ENCODE measurements around the gene LPP.
"Not testable (repeated sequence)": the region's sequence is repeated elsewhere in the genome, so short reads cannot be mapped to it uniquely, and the experiment has no call there.

LPP gene

GRCh38 chr3:188400494-188401243 is 246.7 kb downstream of the LPP start:
- DNase-seq (ENCODE audit: low spot score): peak; percentile 58

GRCh38 chr3:188401244-188401993 is 247.5 kb downstream of the LPP start:
- DNase-seq (ENCODE audit: low spot score): no peak

- DNase-seq (ENCODE audit: low spot score): no peak
Observed at GRCh38 chr3:188402229-188402628, 248.3 kb downstream of the LPP start.

- no peak for DNase-seq (ENCODE audit: low spot score)
Observed at GRCh38 chr3:188403404-188403803, 249.4 kb downstream of the LPP start.

DNA sequence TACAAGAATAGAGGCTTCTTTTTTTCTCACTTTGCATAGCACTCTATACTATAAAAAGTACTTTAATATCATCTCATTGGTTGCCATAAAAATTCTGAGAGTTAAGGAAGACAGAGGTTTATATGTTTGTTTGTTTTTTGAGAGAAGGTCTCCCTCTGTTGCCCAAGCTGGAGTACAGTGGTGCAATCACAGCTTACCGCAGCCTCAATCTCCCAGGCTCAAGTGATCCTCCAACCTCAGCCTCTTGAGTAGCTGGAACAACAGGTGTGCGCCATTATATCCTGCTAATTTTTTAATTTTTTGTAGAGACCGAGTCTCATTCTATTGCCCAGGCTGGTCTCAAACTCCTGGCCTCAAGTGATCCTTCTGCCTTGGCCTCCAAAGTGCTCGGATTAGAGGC is 250.2 kb downstream of the LPP start:
- DNase-seq (ENCODE audit: low spot score): no peak

DNA sequence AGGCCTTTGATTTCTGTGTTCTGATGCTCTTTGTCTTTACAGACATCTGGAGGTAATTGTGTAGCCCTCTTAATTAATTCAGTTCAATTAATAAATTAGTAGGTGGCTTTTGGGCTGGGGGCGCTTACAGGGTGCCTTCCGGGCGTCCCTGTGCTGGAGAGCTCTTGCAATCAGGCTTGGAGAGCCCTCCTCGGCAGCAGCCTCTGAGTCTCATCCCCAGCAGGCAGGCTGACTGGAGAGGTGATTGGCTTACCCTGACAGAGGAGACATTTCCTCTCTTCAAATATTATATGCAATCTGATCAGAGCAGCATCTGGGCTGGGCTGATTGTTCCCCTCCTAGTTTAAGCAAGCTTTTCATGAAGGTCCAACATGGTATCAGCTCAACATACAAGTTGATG is 250.7 kb downstream of the LPP start:
- DNase-seq (ENCODE audit: low spot score): no peak

DNA sequence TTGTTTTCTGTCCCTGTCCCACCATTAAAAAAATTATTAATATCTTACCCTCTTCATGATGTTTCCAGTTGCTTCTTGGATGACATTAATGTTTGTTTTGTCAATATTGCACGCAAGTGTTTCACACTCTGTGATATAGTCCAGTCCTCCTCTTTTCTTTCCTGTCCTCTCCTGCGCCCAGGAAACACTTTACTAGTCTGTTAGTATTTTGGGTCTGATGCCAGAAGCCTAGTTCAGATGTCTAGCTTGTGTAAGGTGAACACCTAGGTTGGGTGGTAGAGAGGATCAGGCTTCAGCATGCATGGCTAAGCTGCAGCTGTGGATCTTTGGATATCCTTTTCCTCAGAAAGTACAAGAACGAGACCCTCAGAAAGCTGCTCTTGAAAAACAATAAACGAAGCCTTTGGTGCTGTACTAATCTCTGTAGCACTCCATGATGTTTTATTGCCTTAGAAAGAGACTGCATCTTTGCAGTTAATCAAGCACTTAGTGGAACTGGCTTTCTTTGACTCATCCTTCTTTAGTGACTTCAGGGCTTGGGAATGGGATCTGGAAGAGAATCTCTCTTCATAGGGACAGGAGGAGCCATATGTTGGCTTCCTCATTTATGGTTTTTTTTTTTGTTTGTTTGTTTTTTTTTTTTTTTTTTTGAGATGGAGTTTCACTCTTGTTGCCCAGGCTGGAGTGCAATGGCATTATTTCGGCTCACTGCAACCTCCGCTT is 253.4 kb downstream of the LPP start:
- DNase-seq (ENCODE audit: low spot score): no peak

DNA sequence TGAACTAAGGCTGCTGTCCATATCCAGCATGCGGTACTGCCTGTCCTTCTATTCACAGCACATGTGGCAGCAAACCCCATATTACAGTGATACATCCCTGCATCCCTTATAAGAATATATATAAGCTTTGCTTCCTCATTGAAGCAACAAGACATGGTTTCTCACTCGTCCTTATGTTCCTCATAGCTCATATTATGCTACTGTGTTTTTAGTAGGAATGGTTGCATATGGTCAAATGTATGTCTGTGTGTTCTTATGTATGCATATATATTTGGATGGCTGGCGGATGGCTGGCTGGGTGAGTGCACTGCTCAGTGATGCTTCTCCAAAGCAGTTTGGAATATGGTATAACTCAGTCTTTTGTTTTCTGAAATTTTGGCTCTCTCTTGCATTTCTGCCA is 254.9 kb downstream of the LPP start:
- no peak for DNase-seq (ENCODE audit: low spot score)

DNA sequence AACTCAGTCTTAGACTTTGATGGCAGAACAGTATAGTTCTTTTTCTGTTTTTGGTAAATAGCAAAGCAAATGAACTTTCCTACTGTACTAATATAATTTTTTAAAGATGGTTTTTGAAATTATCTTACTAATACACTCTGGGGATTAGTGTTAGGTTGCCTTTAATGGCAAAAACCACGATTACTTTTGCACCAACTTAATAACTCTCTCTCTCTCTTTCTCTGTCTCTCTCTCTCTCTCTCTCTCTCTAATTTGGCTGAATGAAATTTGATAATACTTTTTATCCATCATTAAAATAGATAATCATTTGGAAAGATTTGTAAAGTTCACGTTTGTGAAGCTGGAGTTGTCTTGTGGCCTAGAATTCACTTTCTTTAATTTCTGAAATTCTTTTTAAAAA is 257.8 kb downstream of the LPP start:
- DNase-seq (ENCODE audit: low spot score): no peak

DNA sequence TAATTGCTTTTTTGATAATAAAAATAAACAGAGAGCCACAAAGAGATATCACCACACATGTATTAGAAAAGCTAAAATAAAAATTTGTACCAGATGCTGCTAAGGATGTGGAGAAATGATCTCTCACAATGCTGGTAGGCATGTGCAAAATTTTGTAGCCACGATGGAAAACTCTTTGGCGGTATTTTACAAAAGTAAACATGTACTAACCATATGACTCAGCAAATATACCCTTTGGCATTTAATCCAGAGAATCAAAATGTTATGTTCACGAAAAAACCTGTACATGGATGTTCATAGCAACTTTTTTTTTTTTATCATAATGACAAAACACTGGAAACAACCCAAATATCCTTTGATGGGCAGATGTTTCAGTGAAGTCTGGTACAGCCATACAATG is 261.2 kb downstream of the LPP start:
- DNase-seq (ENCODE audit: low spot score): no peak

DNA sequence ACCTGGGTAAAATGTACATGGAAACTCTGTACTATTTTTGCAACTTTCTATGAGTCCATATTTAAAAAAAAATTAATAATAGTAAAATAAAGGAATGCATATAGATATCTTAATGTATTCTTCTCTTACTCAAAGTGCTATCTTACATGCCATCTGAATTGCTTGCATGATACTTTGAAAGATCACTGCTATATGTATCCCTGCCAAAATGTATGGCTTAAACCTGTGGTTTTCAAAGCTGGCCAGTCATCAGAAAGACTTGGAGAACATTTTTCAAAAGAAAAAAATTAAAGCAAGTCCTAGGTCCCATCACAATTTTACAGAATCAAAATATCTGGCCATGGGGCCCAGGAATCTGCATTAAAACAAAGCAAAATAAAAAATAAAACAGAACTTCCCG is 262.1 kb downstream of the LPP start:
- DNase-seq (ENCODE audit: low spot score): no peak

- DNase-seq (ENCODE audit: low spot score): no peak
Observed at GRCh38 chr3:188417271-188417696, 263.3 kb downstream of the LPP start.

GRCh38 chr3:188417766-188418165 is 263.8 kb downstream of the LPP start:
- no peak for DNase-seq (ENCODE audit: low spot score)

- DNase-seq (ENCODE audit: low spot score): no peak
Observed at GRCh38 chr3:188421151-188421821, 267.3 kb downstream of the LPP start.

DNA sequence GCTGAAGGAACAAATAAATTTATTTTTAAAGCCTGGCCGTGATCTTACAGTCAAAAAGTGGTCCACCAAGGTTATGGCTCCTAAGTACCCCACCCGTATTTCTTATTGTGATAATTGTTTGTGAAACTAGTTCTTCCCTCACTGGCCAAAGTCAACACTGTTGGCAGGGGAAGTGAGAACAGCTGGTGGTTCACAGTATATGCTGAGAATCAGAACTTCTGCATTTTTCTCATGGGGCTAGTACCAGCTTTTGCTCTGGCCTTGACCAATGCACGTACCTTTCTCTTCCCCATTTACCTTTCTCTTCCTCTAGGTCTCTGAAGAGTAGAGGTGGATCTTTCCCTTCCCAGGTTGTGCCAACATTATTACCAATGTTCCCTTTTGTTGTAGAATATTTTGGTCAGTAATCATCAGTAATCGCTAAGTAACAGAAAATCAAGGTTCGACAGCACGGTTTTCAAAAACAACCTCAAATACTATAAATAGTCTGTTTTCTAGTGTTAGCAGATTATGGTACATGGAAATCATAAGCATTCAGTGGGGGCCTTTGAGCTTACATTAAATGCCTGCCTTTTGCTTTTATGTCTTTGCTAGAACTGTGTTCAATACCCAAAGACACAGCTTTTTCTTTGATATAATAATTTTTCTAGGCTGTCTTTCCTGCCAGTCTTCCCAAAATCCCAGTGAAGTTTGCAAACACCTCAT is 268.0 kb downstream of the LPP start:
- DNase-seq (ENCODE audit: low spot score): peak; percentile 59

DNA sequence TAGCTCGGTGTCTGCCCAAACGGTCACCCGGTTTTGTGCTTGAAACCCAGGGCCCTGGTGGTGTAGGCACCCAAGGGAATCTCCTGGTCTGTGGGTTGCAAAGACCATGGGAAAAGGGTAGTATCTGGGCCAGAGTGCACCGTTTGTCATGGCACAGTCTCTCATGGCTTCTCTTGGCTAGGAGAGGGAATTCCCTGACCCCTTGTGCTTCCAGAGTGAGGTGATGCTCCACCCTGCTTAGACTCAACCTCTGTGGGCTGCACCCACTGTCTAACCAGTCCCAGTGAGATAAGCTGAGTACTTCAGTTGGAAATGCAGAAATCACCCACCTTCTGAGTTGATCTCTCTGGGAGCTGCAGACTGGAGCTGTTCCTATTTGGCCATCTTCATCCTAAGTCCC is 274.0 kb downstream of the LPP start:
- not testable (repeated sequence) for DNase-seq (ENCODE audit: low spot score)

DNA sequence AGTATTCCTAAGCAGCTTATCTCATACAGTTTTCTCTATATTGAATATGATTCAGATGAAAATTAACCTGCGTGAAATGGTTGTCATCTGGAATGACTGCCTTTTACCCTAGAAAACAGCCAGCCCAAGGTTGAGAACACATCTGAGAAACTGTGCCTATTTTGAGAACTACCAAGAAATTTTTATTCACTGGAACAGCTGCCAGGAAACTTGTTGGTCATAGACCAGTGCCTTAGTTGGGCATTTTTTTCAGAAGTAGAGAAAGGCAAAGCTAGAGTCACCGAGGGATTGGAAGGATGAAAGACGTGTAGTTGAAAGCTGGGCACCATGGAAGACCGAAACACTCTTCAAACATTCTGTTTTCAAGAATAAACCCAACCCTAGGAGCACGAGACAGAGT is 277.1 kb downstream of the LPP start:
- DNase-seq (ENCODE audit: low spot score): no peak

DNA sequence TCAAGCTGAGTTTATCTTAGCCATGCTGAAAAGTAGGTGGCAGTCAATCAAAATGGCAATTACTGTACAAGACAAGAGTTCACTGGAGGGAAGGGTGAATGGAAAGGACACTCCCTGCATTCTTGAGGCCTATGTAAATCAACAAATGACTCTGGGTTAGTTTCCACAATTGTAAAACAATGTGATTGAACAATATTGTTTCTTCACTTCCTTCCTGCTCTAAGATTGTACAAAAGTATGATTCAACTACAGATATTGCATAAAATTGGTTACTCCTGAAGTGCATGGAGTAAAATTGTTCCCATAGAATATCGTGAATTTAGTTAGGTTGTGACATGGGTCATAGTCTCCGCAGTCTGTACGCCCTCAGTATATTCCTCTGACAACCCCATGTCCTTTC is 277.6 kb downstream of the LPP start:
- DNase-seq (ENCODE audit: low spot score): no peak

DNA sequence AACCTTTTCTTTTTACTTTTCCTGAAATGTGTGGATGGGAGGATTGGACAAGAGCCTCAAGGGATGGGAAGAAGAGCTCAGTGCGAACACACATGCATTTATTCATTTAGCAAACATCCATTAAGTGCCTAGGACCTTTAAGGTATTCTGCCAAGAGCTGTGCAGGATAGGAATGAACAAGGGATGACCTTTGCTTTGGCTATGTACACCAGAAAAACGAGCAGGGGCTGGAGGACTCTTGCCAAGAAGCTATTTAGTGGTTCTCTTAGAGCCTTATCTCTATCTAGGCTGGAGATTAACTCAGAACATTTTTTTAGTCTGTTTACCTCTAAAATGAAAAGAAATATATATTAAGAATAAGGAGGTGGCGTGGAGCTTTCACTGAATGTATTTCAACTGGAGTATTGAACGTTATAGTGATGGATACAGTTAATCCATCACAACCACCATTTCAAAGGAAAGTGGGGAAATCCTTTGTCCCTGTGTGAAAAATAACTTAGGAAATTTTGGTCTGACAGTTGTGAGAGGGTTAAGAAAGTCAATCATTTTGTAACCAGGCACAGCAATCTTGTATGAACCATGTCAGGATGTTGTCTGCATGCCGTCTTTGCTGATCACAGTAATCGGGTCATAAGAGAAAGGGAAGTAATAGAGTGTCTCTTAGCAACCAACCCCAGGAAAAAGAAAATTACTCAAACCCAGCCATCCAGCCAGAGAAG is 279.0 kb downstream of the LPP start:
- peak; percentile 30 for DNase-seq (ENCODE audit: low spot score)

DNA sequence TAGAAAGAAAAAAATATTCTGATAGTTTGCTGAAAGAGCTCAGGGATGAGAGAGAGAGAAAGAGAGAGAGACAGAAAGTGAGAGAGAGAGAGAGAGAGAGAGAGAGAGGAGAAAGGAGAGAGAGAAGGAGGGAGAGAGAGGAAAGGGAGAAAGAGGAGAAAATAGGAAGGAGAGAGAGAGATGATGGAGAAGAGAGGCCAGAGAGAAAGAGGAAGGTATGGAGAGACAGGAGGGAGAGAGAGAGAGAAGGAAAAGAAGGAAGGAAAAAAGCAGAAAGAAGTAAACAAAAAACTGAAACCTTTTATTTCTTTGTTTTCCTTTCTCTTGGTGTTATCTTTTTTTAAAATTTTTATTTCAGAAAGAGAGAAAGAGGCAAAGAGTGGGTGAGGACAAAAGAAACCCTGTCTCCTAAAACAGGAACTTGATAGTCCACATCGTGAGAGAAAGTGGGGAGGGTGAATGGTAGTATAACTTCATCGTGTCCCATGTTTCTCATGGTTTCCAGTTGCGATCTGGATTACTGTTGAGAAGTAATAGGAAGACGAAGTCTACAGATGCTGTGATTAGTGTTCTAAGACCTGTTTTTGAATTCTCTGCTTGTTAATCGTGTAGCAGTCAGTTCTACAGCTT is 279.7 kb downstream of the LPP start:
- no peak for DNase-seq (ENCODE audit: low spot score)

DNA sequence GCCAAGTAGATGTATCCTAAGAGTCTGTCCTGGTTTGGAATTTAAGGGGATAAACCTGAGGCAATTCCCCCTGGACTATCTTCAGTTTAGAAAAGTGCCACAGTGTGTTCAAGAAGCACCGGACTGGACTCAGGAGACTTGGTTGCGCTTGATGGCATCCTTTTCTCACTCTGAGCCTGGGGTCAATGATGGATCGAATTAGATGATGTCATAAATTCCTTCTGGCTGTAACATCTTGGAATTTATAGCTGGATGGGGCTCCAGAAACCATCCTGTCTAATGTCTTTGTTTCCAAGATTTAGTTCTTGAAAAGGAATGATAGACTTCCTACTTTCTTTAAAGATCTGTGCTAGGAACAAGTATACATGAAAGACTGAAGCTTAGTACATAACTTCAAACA is 280.6 kb downstream of the LPP start:
- DNase-seq (ENCODE audit: low spot score): no peak

Measured in Ammon's horn (tissue), 1 donor.